Mammary epithelial cell (primary cell): ENCODE data around the gene SPIRE1.

Source experiments
- EZH2 ChIP-seq: IDR thresholded peaks from 2 replicates; pipeline ENCODE4 v1.6.1; 2012; ENCODE audit warnings: low read length, inconsistent platforms, borderline replicate concordance
- TF ChIP-seq, protein P1 (sequence below), 2 donors: IDR thresholded peaks in 1 of 2; conservative IDR thresholded peaks in 1 of 2; 2 replicates each; pipeline ENCODE4 v1.5.1; 2011 to 2012; ENCODE audit warnings: inconsistent platforms in 2 of 2, low read length in 2 of 2, mild to moderate bottlenecking in 2 of 2, control low read depth in 1 of 2, low read depth in 1 of 2; ENCODE audit not compliant: insufficient read depth in 1 of 2; ENCODE audit errors: extremely low read depth in 1 of 2

DNA sequence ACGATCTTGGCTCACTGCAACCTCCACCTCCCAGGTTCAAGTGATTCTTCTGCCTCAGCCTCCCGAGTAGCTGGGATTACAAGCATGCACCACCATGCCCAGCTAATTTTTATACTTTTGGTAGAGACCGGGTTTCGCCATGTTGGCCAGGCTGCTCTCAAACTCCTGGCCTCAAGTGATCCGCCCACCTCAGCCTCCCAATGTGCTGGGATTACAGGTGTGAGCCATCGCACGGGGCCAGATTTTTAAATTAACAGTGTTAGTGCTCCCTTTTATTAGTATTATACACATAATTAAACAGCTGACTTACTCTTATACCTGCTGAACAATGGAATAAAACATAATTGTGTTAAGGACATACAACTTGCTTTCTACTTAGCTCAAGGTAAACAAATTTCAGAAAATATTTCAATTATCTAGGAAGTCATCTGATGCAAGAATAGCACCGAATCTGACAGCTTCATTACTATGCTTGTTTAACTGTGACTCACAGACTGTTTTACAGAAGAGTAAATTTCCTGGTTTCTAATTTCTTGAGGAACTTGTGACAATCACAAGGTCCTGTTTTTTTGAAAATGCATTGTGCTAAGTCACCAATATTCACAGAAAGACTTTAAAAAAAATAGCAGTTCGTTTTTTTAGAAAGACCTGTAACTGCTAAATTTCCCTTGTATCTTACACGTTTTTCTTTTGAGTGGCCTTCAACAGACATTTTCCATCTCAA is 51.2 kb downstream of the SPIRE1 start:
- no peak for TF ChIP-seq EZH2
- TF ChIP-seq, protein P1, sequence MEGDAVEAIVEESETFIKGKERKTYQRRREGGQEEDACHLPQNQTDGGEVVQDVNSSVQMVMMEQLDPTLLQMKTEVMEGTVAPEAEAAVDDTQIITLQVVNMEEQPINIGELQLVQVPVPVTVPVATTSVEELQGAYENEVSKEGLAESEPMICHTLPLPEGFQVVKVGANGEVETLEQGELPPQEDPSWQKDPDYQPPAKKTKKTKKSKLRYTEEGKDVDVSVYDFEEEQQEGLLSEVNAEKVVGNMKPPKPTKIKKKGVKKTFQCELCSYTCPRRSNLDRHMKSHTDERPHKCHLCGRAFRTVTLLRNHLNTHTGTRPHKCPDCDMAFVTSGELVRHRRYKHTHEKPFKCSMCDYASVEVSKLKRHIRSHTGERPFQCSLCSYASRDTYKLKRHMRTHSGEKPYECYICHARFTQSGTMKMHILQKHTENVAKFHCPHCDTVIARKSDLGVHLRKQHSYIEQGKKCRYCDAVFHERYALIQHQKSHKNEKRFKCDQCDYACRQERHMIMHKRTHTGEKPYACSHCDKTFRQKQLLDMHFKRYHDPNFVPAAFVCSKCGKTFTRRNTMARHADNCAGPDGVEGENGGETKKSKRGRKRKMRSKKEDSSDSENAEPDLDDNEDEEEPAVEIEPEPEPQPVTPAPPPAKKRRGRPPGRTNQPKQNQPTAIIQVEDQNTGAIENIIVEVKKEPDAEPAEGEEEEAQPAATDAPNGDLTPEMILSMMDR (conservative IDR thresholded peaks at IDR 0.05 in 1 of 2, IDR thresholded peaks at IDR 0.05 in 1 of 2; ENCODE audit: extremely low read depth in 1 of 2, insufficient read depth in 1 of 2, low read depth in 1 of 2, low read length in 2 of 2): no peak
